ENCODE results near the gene LGALS14. TPM values are rescaled to one million over a fixed set of nuclear protein-coding genes. Genes with fewer than 3 reads are reported as not detected.

The LGALS14 gene
- total and polyA plus RNA-seq, 2 of the 8 experiments (the other 6 are each of a cell fraction or from before 2014, with no cell fraction given) = 0.50 to 0.77 TPM

GRCh38 chr19:39733841-39734240 is 29.6 kb downstream of the LGALS14 start (continued):
- no peak for TF ChIP-seq RBBP5 (IDR thresholded peaks at IDR 0.05; ENCODE audit: borderline replicate concordance, low read depth, low read length)
- no peak for TF ChIP-seq YY1 (IDR thresholded peaks at IDR 0.05; ENCODE audit: low read depth, low read length)
- no peak for TF ChIP-seq TAF7 (optimal IDR thresholded peaks at IDR 0.05; ENCODE audit: borderline replicate concordance, low read depth, low read length)
- no peak for TF ChIP-seq BRCA1 (IDR thresholded peaks at IDR 0.05; ENCODE audit: low read depth, low read length)
- TF ChIP-seq JUND (IDR thresholded peaks at IDR 0.05; ENCODE audit: low read length) = no peak
- TF ChIP-seq CREB1 (IDR thresholded peaks at IDR 0.05) = no peak
- TF ChIP-seq TBP (IDR thresholded peaks at IDR 0.05; ENCODE audit: low read depth, low read length) = no peak

All from H1 (cell line).